ENCODE results near the gene PROSER2.

The PROSER2 gene

GRCh38 chr10:11813855-11814567, 9.1 kb upstream of the PROSER2 start:
- Histone ChIP-seq H3K27ac (ENCODE audit: low read depth, low read length) (no peak overlapping the region), H3K4me3 (ENCODE audit: low read length) (no peak overlapping the region), H3K36me3 (ENCODE audit: control insufficient read depth, low read length) (no peaks in the 10 kb centered on the region), H3K9me2 (replicated peaks; ENCODE audit: control insufficient read depth, low read length) (no peaks in the 10 kb centered on the region), H3F3A (ENCODE audit: control insufficient read depth, insufficient read depth) (no peaks in the 10 kb centered on the region), H3K4me1 (ENCODE audit: control insufficient read depth, low read length) (no peaks in the 10 kb centered on the region), H3K27me3 (ENCODE audit: control insufficient read depth, low read length) (peaks cover 7% of the 10 kb centered on the region; the same call in 1 of the 2 replicates), H4K20me1 (ENCODE audit: control insufficient read depth, insufficient read depth, low read depth, low read length) (no peaks in the 10 kb centered on the region), H3K79me2 (ENCODE audit: control insufficient read depth, low read length) (no peaks in the 10 kb centered on the region), H3K4me2 (ENCODE audit: low read length) (no peak overlapping the region), H3K9me3 (ENCODE audit: control insufficient read depth, insufficient read depth, low read length) (no peaks in the 10 kb centered on the region)
- TF ChIP-seq CTCF (IDR thresholded peaks at IDR 0.05; ENCODE audit: low read depth, low read length, poor library complexity, severe bottlenecking), result no peak
- no peak for TF ChIP-seq EZH2phosphoT487 (IDR thresholded peaks at IDR 0.05; ENCODE audit: borderline replicate concordance, low read length)

DNA sequence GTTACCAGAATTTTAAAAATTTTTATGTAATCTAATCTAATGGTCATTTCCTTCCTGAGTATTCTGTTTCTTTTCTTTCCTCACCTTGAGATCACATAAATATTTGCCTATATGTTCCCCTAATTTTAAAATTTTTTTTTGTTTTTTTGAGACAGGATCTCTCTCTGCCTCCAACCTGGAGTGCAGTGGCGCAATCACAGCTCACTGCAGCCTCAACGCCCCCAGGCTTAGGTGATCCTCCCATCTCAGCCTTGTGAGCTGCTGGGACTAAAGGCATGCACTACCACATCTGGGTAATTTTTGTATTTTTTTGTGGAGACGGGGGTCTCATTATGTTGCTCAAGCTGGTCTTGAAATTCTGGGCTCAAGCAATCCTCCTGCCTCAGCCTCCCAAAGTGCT, 4.1 kb upstream of the PROSER2 start:
- 0 out of 2 replicates have a peak, but pooled peaks cover 3% of the 10 kb centered on the region for H3F3A ChIP-seq (ENCODE audit: control insufficient read depth, insufficient read depth)
- no peaks in the 10 kb centered on the region for H3K9me3 ChIP-seq (ENCODE audit: control insufficient read depth, insufficient read depth, low read length)
- H3K4me1 ChIP-seq (ENCODE audit: control insufficient read depth, low read length), result 0 out of 2 replicates have a peak, but pooled peaks cover 3% of the 10 kb centered on the region
- no peaks in the 10 kb centered on the region for H3K9me2 ChIP-seq (replicated peaks; ENCODE audit: control insufficient read depth, low read length)
- H3K27me3 ChIP-seq (ENCODE audit: control insufficient read depth, low read length), result peaks cover 21% of the 10 kb centered on the region
- H3K27ac ChIP-seq (ENCODE audit: low read depth, low read length), result no peak overlapping the region
- no peaks in the 10 kb centered on the region for H4K20me1 ChIP-seq (ENCODE audit: control insufficient read depth, insufficient read depth, low read depth, low read length)
- no peak overlapping the region for H3K4me2 ChIP-seq (ENCODE audit: low read length)
- TF ChIP-seq EZH2phosphoT487 (IDR thresholded peaks at IDR 0.05; ENCODE audit: borderline replicate concordance, low read length) (no peak), CTCF (IDR thresholded peaks at IDR 0.05; ENCODE audit: low read depth, low read length, poor library complexity, severe bottlenecking) (no peak)
- H3K4me3 ChIP-seq (ENCODE audit: low read length), result no peak overlapping the region
- no peaks in the 10 kb centered on the region for H3K36me3 ChIP-seq (ENCODE audit: control insufficient read depth, low read length)
- no peaks in the 10 kb centered on the region for H3K79me2 ChIP-seq (ENCODE audit: control insufficient read depth, low read length)

DNA sequence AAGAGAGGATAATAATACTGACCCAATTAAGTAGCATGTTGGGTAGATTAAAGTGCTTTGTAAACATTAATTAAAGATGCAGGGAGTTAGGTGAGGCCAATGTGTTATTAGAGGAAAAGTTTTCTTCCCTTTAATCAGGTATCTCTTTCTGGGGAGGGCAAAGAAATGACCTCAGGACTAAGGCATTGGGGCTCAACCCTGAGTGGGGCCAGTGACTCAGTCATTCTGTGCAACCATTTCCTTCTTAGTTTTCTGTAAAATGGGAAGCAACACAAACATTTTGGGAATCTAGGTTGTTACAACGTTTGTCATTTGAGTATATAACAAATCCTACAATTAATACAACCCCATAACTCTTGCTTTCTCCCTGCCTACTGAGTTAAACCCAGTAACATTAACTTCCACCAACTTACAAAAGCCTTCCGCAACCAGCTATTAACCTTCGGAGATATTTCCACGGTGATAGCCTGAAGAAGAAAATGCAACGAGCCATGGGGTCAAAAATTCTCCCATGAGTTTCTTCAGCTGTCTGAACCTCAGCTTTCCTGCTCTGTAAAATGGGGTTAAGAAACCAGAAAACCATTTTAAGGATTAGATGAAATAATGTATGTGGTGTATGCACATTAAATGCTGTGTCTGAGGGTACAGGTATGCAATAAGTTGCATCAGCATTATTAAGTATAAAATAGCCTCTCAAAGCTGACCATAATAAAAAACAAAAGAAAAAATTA, 965 bp upstream of the PROSER2 start:
- 0 out of 2 replicates have a peak, but pooled peaks cover 3% of the 10 kb centered on the region for H3K4me1 ChIP-seq (ENCODE audit: control insufficient read depth, low read length)
- H3K9me3 ChIP-seq (ENCODE audit: control insufficient read depth, insufficient read depth, low read length), result no peaks in the 10 kb centered on the region
- no peak overlapping the region for H3K4me2 ChIP-seq (ENCODE audit: low read length)
- no peaks in the 10 kb centered on the region for H3K9me2 ChIP-seq (replicated peaks; ENCODE audit: control insufficient read depth, low read length)
- no peak for TF ChIP-seq EZH2phosphoT487 (IDR thresholded peaks at IDR 0.05; ENCODE audit: borderline replicate concordance, low read length)
- no peak for TF ChIP-seq CTCF (IDR thresholded peaks at IDR 0.05; ENCODE audit: low read depth, low read length, poor library complexity, severe bottlenecking)
- H4K20me1 ChIP-seq (ENCODE audit: control insufficient read depth, insufficient read depth, low read depth, low read length), result no peaks in the 10 kb centered on the region
- no peak overlapping the region for H3K4me3 ChIP-seq (ENCODE audit: low read length)
- H3K79me2 ChIP-seq (ENCODE audit: control insufficient read depth, low read length), result no peaks in the 10 kb centered on the region
- H3K27me3 ChIP-seq (ENCODE audit: control insufficient read depth, low read length), result peaks cover 33% of the 10 kb centered on the region
- H3F3A ChIP-seq (ENCODE audit: control insufficient read depth, insufficient read depth), result 0 out of 2 replicates have a peak, but pooled peaks cover 5% of the 10 kb centered on the region
- no peak overlapping the region for H3K27ac ChIP-seq (ENCODE audit: low read depth, low read length)
- H3K36me3 ChIP-seq (ENCODE audit: control insufficient read depth, low read length), result no peaks in the 10 kb centered on the region
